Activated CD8-positive, alpha-beta T cell treated with anti-CD3 and anti-CD28 coated beads for 36 hours (primary cell): ENCODE measurements around the gene COIL. TPM values are rescaled to one million over a fixed set of nuclear protein-coding genes. Genes with fewer than 3 reads are reported as not detected.

Experiments used
- ATAC-seq: fragments of 200-7000 bp; cut with Tn5 transposase; one replicate; pipeline ENCODE4 v1.10.0; 2021; ENCODE audit warnings: mild to moderate bottlenecking, moderate library complexity
- CTCF ChIA-PET: fragments of 350-600 bp; sonication (Branson Sonifier 250); formaldehyde crosslinking; loops from one replicate; lab custom pipeline; 2021; ENCODE audit warnings: antibody characterized with exemption; lab: Charles Lee
- POLR2A ChIA-PET: fragments of 350-600 bp; sonication (Branson Sonifier 250); formaldehyde crosslinking; loops from one replicate; lab custom pipeline; 2021; ENCODE audit warnings: antibody characterized with exemption; lab: Charles Lee
- DNase-seq: peaks from one replicate; pipeline ENCODE4 v3.0.0-alpha.2; 2020
- H3K27ac Mint-ChIP-seq: one replicate; pipeline ENCODE4 v1.8.0; 2021; ENCODE audit warnings: mild to moderate bottlenecking, mixed read lengths
- H3K27me3 Mint-ChIP-seq: one replicate; pipeline ENCODE4 v1.8.0; 2021; ENCODE audit warnings: mixed read lengths
- H3K36me3 Mint-ChIP-seq: one replicate; pipeline ENCODE4 v1.8.0; 2021; ENCODE audit warnings: low read depth, mixed read lengths
- H3K4me1 Mint-ChIP-seq: one replicate; pipeline ENCODE4 v1.8.0; 2021; ENCODE audit warnings: low read depth, mixed read lengths
- H3K4me3 Mint-ChIP-seq: one replicate; pipeline ENCODE4 v1.8.0; 2021; ENCODE audit warnings: mild to moderate bottlenecking, moderate library complexity, mixed read lengths
- H3K9me3 Mint-ChIP-seq: one replicate; pipeline ENCODE4 v1.8.0; 2021; ENCODE audit warnings: mixed read lengths
- intact Hi-C: fragments of 100-400 bp; cut with micrococcal nuclease; formaldehyde crosslinking; loops from one replicate; pipeline ENCODE4 v1.10.0; 2022
- total RNA-seq, 2 experiments: library from RNA; stranded (reverse); gene quantifications; one replicate each; pipeline ENCODE4 v1.2.3, GENCODE V29; 2021
- TF ChIP-seq, protein P1 (sequence below): fragments of 200-600 bp; IDR thresholded peaks from one replicate; pipeline ENCODE4 v1.8.0; 2022; ENCODE audit warnings: antibody characterized with exemption, mild to moderate bottlenecking

The COIL gene
- total RNA-seq, 2 experiments from 2014 or later: 19.5 to 20.8 TPM

GRCh38 chr17:56903560-56903959 lies 57.3 kb downstream of the COIL start:
- no peaks in the 10 kb centered on the region for H3K9me3 Mint-ChIP-seq
- no peak for DNase-seq
- peaks cover 10% of the 10 kb centered on the region for H3K4me1 Mint-ChIP-seq
- no peak overlapping the region for H3K4me3 Mint-ChIP-seq
- H3K27me3 Mint-ChIP-seq: no peaks in the 10 kb centered on the region
- no peak overlapping the region for H3K27ac Mint-ChIP-seq
- CTCF ChIA-PET: interaction anchor here (1.0 to 1.5 kb wide), 3 partner anchors 10 to 87 kb away, joined by 3 read pairs; partner anchors contain the start of gene TRIM25
- no peak for ATAC-seq
- TF ChIP-seq, protein P1, sequence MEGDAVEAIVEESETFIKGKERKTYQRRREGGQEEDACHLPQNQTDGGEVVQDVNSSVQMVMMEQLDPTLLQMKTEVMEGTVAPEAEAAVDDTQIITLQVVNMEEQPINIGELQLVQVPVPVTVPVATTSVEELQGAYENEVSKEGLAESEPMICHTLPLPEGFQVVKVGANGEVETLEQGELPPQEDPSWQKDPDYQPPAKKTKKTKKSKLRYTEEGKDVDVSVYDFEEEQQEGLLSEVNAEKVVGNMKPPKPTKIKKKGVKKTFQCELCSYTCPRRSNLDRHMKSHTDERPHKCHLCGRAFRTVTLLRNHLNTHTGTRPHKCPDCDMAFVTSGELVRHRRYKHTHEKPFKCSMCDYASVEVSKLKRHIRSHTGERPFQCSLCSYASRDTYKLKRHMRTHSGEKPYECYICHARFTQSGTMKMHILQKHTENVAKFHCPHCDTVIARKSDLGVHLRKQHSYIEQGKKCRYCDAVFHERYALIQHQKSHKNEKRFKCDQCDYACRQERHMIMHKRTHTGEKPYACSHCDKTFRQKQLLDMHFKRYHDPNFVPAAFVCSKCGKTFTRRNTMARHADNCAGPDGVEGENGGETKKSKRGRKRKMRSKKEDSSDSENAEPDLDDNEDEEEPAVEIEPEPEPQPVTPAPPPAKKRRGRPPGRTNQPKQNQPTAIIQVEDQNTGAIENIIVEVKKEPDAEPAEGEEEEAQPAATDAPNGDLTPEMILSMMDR: no peak
- H3K36me3 Mint-ChIP-seq: peaks cover 72% of the 10 kb centered on the region
- intact Hi-C loops: no loop called here
- POLR2A ChIA-PET: interaction anchor here (1.4 kb wide), 1 partner anchor 9 kb away, joined by 4 read pairs; no protein-coding TSS in a partner anchor

- TF ChIP-seq, protein P1: no peak
- no peak overlapping the region for H3K27ac Mint-ChIP-seq
- ATAC-seq: no peak
- H3K27me3 Mint-ChIP-seq: no peaks in the 10 kb centered on the region
- intact Hi-C loops: no loop called here
- H3K36me3 Mint-ChIP-seq: peaks cover 70% of the 10 kb centered on the region
- H3K4me1 Mint-ChIP-seq: peaks cover 2% of the 10 kb centered on the region
- ChIA-PET CTCF (no interaction called here), POLR2A (interaction anchor here (1.3 kb wide), 1 partner anchor 13 kb away, joined by 3 read pairs; no protein-coding TSS in a partner anchor)
- DNase-seq: no peak
- no peak overlapping the region for H3K4me3 Mint-ChIP-seq
- no peaks in the 10 kb centered on the region for H3K9me3 Mint-ChIP-seq
Measured at GRCh38 chr17:56902348-56902747, 58.5 kb downstream of the COIL start.

DNA sequence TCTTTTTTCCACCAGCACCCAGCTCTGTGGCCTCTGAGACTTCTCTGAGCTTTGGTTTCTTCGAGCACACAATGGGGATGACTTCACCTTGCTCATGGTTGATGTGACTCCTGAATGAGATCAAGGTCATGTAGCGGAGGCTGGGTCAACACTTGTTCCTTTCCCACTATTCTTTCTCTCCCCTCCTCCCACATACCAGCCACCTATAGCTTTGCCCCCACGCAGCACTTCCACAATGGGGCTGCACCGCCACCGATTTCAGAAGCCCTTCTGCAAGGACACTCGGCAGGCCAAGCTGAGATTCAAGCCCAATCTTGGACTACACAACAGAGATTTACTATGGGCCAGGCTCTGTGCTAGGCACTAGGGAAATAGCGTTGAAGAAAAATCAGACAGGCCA lies 61.4 kb downstream of the COIL start:
- H3K4me1 Mint-ChIP-seq: peaks cover 2% of the 10 kb centered on the region
- H3K27me3 Mint-ChIP-seq: no peaks in the 10 kb centered on the region
- ATAC-seq (no peak), DNase-seq (no peak)
- intact Hi-C loops: no loop called here
- TF ChIP-seq, protein P1: no peak
- CTCF ChIA-PET: interaction anchor here (1.1 to 1.2 kb wide), 2 partner anchors 40 to 48 kb away, joined by 3 read pairs; no protein-coding TSS in a partner anchor
- H3K36me3 Mint-ChIP-seq: peaks cover 66% of the 10 kb centered on the region
- H3K27ac Mint-ChIP-seq: no peak overlapping the region
- H3K4me3 Mint-ChIP-seq: no peak overlapping the region
- POLR2A ChIA-PET: interaction anchor here (0.7 to 1.2 kb wide), 4 partner anchors 9 to 48 kb away, joined by 3 to 6 read pairs (median 4); partner anchors contain the start of gene TRIM25
- no peaks in the 10 kb centered on the region for H3K9me3 Mint-ChIP-seq

- CTCF ChIA-PET: interaction anchor here (1.1 to 1.2 kb wide), 2 partner anchors 40 to 48 kb away, joined by 3 read pairs; no protein-coding TSS in a partner anchor
Measured at GRCh38 chr17:56898874-56899273, 62.0 kb downstream of the COIL start.

More at GRCh38 chr17:56898874-56899273, 62.0 kb downstream of the COIL start:
- H3K27ac Mint-ChIP-seq: no peak overlapping the region
- DNase-seq (no peak), ATAC-seq (no peak)
- no peaks in the 10 kb centered on the region for H3K9me3 Mint-ChIP-seq
- H3K27me3 Mint-ChIP-seq: no peaks in the 10 kb centered on the region
- TF ChIP-seq, protein P1: no peak
- H3K36me3 Mint-ChIP-seq: peaks cover 62% of the 10 kb centered on the region
- H3K4me1 Mint-ChIP-seq: peaks cover 2% of the 10 kb centered on the region
- no peak overlapping the region for H3K4me3 Mint-ChIP-seq
- intact Hi-C loops: no loop called here
- POLR2A ChIA-PET: interaction anchor here (0.6 to 1.2 kb wide), 5 partner anchors 8 to 47 kb away, joined by 3 to 6 read pairs (median 3); partner anchors contain the start of gene TRIM25
